Thyroid gland (tissue), 4 donors: ENCODE data around the gene SYNRG.

Experiments
- POLR2A ChIP-seq, 2 donors: fragments of 450-650 bp; IDR thresholded peaks; one replicate each; pipeline ENCODE4 v1.6.1; 2017; ENCODE audit warnings: antibody characterized with exemption in 2 of 2, mild to moderate bottlenecking in 2 of 2, moderate library complexity in 1 of 2
- TF ChIP-seq, protein P1 (sequence below), 6 experiments: fragments of 200-600 bp in 3 of 6; fragments of 450-650 bp in 3 of 6; sonication (generic) in 3 of 6; IDR thresholded peaks; one replicate each; pipeline ENCODE4 v1.5.1; 2016 to 2019; ENCODE audit warnings: antibody characterized with exemption in 6 of 6, mild to moderate bottlenecking in 2 of 6, inconsistent platforms in 1 of 6, moderate library complexity in 1 of 6

GRCh38 chr17:37479025-37479424 is 130.2 kb downstream of the SYNRG start:
- TF ChIP-seq, protein P1, sequence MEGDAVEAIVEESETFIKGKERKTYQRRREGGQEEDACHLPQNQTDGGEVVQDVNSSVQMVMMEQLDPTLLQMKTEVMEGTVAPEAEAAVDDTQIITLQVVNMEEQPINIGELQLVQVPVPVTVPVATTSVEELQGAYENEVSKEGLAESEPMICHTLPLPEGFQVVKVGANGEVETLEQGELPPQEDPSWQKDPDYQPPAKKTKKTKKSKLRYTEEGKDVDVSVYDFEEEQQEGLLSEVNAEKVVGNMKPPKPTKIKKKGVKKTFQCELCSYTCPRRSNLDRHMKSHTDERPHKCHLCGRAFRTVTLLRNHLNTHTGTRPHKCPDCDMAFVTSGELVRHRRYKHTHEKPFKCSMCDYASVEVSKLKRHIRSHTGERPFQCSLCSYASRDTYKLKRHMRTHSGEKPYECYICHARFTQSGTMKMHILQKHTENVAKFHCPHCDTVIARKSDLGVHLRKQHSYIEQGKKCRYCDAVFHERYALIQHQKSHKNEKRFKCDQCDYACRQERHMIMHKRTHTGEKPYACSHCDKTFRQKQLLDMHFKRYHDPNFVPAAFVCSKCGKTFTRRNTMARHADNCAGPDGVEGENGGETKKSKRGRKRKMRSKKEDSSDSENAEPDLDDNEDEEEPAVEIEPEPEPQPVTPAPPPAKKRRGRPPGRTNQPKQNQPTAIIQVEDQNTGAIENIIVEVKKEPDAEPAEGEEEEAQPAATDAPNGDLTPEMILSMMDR (IDR thresholded peaks at IDR 0.05) = no peak
- TF ChIP-seq POLR2A (IDR thresholded peaks at IDR 0.05) = no peak
